DMS153 treated with DMSO at 0.1 percent for 48 hours (cell line): ENCODE data around the gene PLEKHF1.

ENCODE experiments used
- DNase-seq: peaks from one replicate; lab custom pipeline; 2025; ENCODE audit not compliant: unreplicated experiment; lab: John Stamatoyannopoulos, UW

Gene PLEKHF1

DNA sequence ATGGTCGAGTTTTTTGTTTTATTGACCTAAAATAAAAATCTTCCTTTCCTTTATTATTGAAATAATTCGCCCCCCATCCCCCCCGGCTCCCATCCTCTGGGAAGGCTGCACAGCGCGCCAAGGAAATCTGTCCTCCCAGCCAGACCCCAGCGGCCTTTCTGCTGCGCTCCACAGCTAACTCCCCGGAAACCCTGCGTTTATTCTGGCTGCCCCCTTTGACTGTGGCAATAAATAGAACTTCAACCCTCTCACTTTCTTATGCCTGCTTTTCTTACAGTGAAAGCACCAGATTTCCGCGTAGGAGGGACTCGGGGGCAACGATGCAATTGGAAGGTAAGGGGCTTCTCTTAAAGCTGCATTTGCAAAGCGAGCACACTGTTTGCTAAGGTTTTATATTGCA, 59.5 kb downstream of the PLEKHF1 start:
- DNase-seq = no peak
